Liver (tissue), 3 donors: ENCODE measurements around the gene CDH13.

Source experiments
- RAD21 ChIP-seq, 2 donors: IDR thresholded peaks; 2 replicates each; pipeline ENCODE4 v1.6.1; 2016; ENCODE audit warnings: antibody characterized with exemption in 2 of 2, mild to moderate bottlenecking in 2 of 2
- TF ChIP-seq, protein P1 (sequence below): fragments of 150-350 bp; IDR thresholded peaks from 2 replicates; pipeline ENCODE4 v1.5.1; 2017; ENCODE audit warnings: improper control_type of control experiment, low read depth, low read length; ENCODE audit not compliant: missing input control
- TF ChIP-seq, protein P2 (sequence below): IDR thresholded peaks from 2 replicates; pipeline ENCODE4 v1.6.1; 2016; ENCODE audit warnings: antibody characterized with exemption
- donor health status: healthy.
- donor health status: healthy.

- TF ChIP-seq, protein P1, sequence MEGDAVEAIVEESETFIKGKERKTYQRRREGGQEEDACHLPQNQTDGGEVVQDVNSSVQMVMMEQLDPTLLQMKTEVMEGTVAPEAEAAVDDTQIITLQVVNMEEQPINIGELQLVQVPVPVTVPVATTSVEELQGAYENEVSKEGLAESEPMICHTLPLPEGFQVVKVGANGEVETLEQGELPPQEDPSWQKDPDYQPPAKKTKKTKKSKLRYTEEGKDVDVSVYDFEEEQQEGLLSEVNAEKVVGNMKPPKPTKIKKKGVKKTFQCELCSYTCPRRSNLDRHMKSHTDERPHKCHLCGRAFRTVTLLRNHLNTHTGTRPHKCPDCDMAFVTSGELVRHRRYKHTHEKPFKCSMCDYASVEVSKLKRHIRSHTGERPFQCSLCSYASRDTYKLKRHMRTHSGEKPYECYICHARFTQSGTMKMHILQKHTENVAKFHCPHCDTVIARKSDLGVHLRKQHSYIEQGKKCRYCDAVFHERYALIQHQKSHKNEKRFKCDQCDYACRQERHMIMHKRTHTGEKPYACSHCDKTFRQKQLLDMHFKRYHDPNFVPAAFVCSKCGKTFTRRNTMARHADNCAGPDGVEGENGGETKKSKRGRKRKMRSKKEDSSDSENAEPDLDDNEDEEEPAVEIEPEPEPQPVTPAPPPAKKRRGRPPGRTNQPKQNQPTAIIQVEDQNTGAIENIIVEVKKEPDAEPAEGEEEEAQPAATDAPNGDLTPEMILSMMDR = no peak
- no peak for TF ChIP-seq RAD21 (IDR thresholded peaks at IDR 0.05)
- TF ChIP-seq, protein P2, sequence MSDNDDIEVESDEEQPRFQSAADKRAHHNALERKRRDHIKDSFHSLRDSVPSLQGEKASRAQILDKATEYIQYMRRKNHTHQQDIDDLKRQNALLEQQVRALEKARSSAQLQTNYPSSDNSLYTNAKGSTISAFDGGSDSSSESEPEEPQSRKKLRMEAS = no peak
Observed at GRCh38 chr16:83742124-83742899, 1115.5 kb downstream of the CDH13 start.
